ENCODE data around the gene AIG1.
"Not testable (repeated sequence)": the region's sequence is repeated elsewhere in the genome, so short reads cannot be mapped to it uniquely, and the experiment has no call there.

AIG1 gene

GRCh38 chr6:143059663-143060353 lies 881 bp upstream of the AIG1 start:
- DNase-seq, result peak; percentile 54

DNA sequence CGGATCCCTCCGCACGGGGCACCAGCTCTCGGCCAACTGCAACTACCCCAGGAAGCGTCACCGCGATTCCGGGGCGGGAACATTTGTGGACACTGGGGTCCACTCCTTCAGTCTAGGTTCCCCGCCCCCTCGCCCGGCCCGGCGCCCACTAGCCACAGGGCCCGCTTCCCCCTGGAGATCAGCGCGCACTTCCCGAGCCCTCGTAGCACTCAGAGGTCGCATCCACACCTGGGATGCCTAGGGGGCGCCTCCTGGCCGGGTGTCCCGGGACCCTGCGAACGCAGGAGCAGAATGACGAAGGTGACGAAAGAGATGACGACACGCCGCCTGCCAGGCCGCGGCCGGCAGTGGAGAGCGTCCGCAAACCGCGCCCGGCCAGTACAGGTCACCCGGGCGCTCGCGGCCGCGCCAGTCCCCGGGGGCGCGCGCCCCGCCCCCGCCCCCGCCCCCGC lies 309 bp upstream of the AIG1 start:
- DNase-seq, result peak; percentile 81

DNA sequence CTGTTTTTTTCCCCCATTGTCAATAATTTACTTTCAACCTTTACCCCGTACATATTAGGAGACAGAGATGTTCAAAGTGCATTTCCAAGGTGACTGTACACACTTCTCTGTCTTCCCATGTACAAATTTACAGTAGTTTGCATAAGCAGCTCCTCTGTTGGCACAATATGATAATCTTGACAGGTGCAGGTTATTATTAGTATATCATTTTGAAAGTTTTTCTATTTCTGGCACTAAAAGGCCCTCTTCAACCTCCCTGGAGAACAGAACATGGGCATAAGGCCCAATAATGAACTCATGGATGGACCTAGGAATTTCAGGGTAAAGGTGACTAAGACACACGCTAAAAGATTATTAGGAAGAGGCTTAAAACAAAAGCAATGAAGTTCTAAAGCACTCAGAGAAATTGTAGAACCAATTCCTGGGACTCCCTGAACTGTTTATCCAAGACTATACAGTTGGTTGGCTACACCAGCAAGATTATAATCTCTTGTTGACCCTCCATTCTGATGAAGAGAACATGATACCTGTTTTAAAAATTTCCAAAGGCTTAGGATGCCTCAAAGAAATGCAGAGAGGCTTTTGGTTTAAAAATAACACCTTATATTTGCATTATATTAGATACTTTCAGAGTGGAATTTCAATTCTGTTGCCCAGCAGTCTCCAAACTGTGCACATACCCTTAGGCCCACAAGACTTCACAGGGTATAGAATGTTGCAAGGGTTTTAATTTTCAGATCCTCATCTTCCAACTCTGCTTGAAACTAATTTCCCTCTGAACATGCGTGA lies 1.1 kb downstream of the AIG1 start:
- DNase-seq, result no peak

DNA sequence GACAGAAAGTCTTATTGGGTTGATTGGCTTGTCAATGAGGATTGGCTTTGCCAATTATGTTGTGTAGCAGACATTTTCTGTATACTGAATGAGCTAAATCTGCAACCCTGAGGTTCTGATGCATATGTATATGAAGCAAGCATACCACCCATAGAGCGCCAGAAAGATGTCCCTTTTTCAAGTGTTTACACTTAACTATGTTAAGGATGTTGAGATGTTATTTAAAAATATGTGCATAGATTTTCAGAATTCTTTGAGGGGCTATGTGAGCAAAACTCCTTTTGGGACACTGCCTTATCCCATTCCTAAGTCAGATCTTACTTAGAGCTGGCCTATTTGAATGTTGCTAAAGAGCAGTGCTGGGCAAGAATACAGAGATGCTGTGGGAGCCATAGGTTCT lies 1.9 kb downstream of the AIG1 start:
- no peak for DNase-seq

DNA sequence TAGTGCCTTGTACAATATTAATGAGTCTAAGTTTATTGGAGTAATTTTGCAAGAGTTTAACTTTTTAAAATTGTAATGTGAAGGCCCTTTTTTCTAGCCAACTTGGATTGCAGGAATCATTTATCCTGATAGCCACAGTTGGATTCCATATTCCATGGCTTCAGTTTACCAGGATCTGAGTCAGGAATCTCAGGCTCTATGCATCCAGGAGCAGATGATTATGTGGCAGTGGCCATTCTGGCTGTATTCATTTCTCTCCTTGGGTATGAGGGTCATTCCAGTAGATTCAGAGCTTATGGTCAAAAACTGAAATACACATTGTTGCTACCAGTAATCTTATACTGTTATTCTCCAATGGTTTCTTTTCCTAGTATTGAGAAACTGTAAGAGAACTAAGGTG lies 2.9 kb downstream of the AIG1 start:
- no peak for DNase-seq

DNA sequence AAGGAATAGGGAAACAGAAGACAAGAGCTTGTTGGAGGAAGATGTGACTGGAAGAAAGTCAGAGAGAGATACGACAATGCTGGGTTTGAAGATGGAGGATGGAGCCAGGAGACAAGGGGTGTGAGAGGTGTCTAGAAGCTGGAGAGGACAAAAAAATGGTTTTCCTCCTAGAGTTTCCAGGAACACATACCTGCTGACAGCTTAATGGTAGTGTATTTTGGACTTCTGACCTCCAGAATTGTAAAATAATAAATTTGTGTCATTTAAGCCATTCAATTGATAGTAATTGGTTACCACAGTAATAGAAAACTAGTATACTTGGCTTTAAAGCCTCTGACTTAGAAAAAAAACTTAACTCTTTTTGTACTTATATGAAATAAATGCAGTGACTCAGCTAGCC lies 3.6 kb downstream of the AIG1 start:
- DNase-seq, result no peak

DNA sequence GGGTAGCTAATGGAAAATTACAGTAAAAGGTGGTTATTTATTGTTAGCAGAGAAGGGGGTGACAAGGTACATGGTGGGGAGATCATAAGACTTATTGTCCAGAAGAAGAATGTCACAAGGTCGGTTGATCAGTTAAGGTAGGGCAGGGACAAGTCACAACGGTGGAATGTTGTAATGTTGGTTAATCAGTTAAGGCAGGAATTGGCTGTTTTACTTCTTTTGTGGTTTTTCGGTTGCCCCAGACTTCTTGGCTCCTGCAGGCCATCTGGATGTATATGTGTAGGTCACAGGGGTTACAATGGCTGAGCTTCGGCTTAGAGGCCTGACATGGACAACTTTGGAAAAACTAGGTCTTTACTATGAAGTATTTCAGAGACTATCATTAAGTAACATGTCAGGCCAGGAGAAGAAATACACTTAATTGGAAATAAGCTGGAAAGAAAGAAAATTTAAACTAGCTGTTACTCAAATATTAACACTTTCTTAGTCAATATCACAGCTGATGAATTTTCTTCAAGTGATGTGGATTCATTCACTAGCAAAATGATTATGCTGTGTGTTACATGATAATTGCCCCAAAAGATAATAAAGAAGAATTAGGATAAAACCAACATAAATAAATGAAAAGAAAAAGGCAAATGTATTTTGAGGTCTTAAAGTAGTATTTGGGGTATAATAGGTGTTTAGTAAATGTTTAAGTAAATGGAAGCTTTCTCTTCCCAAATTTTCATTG lies 4.4 kb downstream of the AIG1 start:
- no peak for DNase-seq

DNA sequence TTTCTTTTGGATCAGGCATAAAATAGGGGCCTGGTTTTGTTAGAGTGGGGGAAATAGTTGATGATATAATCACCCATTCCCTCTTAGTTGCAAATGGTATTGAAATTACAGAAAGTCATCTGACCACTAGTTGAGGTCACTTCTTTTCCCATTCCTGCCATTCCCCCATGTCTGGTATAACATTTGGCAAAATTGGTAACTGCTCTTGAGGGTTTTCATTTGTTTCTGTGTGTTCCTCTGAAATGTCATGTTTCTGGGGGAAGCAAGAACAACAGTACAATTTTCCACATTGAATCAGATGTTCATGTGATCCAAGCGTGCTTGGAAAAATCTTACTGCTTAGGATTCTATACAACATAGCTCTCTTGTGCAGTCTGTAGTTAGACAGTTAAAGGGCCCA lies 7.3 kb downstream of the AIG1 start:
- DNase-seq, result no peak

DNA sequence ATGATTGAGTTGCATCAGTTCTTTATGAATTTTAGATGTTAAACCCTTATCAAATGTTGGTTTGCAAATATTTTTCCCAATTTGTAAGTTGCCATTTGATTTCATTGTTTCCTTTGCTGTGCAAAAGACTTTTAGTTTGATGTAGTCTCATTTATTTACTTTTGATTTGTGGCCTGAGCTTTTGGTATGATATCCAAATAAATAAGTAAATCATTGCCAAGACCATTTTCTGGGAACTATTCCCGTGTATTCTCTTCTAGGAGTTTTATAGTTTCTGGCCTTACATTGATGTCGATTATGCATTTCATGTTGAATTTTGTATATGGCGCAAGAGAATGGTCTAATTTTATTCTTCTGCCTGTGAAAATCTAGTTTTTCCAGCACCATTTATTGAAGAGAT lies 13.4 kb downstream of the AIG1 start:
- no peak for DNase-seq

GRCh38 chr6:143074670-143075318 lies 14.1 kb downstream of the AIG1 start:
- DNase-seq, result no peak

GRCh38 chr6:143078468-143079324 lies 18.0 kb downstream of the AIG1 start:
- DNase-seq, result no peak

GRCh38 chr6:143079325-143079640 lies 18.6 kb downstream of the AIG1 start:
- no peak for DNase-seq

GRCh38 chr6:143082274-143082673 lies 21.6 kb downstream of the AIG1 start:
- DNase-seq, result not testable (repeated sequence)

- DNase-seq, result not testable (repeated sequence)
Measured at GRCh38 chr6:143084019-143084418, 23.3 kb downstream of the AIG1 start.

DNA sequence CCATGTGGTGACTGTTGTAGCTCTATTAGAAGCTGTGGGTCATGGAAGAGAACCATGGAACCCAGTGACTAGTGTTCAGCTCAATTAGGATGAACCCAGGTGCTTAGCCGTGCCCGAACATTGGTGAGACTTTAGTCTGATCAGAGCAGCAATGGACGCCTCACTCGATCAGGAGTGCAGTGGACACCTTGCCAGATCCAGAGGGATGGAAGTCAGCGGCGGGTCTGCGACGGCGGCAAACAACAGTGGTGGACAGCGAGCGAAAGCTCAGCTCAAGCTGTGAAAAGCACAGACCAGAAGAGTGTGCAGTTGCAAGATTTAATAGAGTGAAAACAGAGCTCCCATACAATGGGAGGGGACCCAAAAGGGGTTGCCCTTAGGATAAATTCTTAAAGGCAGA lies 26.6 kb downstream of the AIG1 start:
- not testable (repeated sequence) for DNase-seq

GRCh38 chr6:143087856-143088255 lies 27.2 kb downstream of the AIG1 start:
- DNase-seq, result no peak

DNA sequence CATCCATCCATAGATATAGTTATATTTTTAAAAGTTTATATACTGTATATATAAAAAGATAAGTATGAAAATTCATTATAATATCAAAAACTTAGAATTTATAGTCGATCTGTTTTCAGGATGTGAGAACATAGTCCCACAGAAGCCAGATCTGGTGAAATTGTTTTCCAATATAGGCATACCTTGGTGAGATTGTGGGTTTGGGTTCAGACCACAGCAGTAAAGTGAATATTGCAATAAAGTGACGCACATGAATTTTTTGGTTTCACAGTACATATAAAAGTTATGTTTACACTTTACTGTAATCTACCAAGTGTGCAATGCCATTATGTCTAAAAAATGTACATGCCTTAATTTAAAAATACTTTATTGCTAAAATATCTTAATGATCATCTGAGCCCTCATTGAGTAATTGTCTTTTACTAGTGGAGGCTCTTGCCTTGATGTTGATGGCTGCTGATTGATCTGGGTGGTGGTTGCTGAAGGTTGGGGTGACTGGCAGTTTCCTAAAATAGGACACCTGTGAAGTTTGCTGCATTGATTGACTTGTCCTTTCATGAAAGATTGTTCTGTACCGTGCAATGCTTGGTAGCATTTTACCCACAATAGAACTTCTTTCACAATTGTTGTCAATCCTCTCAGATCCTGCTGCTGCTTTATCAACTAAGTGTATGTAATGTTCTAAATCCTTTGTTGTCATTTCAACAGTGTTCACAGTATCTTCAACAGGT lies 29.8 kb downstream of the AIG1 start:
- no peak for DNase-seq

- no peak for DNase-seq
Measured at GRCh38 chr6:143092768-143093167, 32.1 kb downstream of the AIG1 start.

GRCh38 chr6:143093290-143093689 lies 32.6 kb downstream of the AIG1 start:
- no peak for DNase-seq

DNA sequence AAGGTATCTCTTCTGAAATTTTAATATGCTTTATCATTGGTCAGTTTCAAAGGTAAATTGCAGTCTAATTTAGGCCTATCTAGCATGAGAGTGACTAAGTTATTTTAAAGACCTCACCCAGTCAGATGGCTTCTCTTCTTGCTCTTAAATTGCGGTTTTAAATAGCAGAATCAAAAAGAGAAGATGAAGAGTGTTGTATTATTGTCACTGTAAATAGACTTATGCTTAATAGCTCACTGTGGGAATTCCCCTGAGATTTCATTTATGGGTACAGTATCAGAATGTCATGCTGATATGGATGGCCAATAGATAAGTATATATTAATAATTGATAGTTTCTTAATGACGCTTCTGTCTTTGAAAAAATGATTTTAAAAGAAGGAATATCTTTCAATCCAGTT lies 35.7 kb downstream of the AIG1 start:
- DNase-seq, result no peak

- no peak for DNase-seq
Measured at GRCh38 chr6:143097224-143097795, 36.6 kb downstream of the AIG1 start.
